Activated CD8-positive, alpha-beta T cell treated with anti-CD3 and anti-CD28 coated beads for 36 hours (primary cell): ENCODE results near the gene ZNF516. TPM values are rescaled to one million over a fixed set of nuclear protein-coding genes. Genes with fewer than 3 reads are reported as not detected.

ENCODE experiments used
- ATAC-seq: fragments of 200-7000 bp; cut with Tn5 transposase; one replicate; pipeline ENCODE4 v1.10.0; 2021; ENCODE audit warnings: mild to moderate bottlenecking, moderate library complexity
- CTCF ChIA-PET: fragments of 350-600 bp; sonication (Branson Sonifier 250); formaldehyde crosslinking; loops from one replicate; lab custom pipeline; 2021; ENCODE audit warnings: antibody characterized with exemption; lab: Charles Lee
- POLR2A ChIA-PET: fragments of 350-600 bp; sonication (Branson Sonifier 250); formaldehyde crosslinking; loops from one replicate; lab custom pipeline; 2021; ENCODE audit warnings: antibody characterized with exemption; lab: Charles Lee
- DNase-seq: peaks from one replicate; pipeline ENCODE4 v3.0.0-alpha.2; 2020
- H3K27ac Mint-ChIP-seq: one replicate; pipeline ENCODE4 v1.8.0; 2021; ENCODE audit warnings: mild to moderate bottlenecking, mixed read lengths
- H3K27me3 Mint-ChIP-seq: one replicate; pipeline ENCODE4 v1.8.0; 2021; ENCODE audit warnings: mixed read lengths
- H3K36me3 Mint-ChIP-seq: one replicate; pipeline ENCODE4 v1.8.0; 2021; ENCODE audit warnings: low read depth, mixed read lengths
- H3K4me1 Mint-ChIP-seq: one replicate; pipeline ENCODE4 v1.8.0; 2021; ENCODE audit warnings: low read depth, mixed read lengths
- H3K4me3 Mint-ChIP-seq: one replicate; pipeline ENCODE4 v1.8.0; 2021; ENCODE audit warnings: mild to moderate bottlenecking, moderate library complexity, mixed read lengths
- H3K9me3 Mint-ChIP-seq: one replicate; pipeline ENCODE4 v1.8.0; 2021; ENCODE audit warnings: mixed read lengths
- intact Hi-C: fragments of 100-400 bp; cut with micrococcal nuclease; formaldehyde crosslinking; loops from one replicate; pipeline ENCODE4 v1.10.0; 2022
- total RNA-seq, 2 experiments: library from RNA; stranded (reverse); gene quantifications; one replicate each; pipeline ENCODE4 v1.2.3, GENCODE V29; 2021
- TF ChIP-seq, protein P1 (sequence below): fragments of 200-600 bp; IDR thresholded peaks from one replicate; pipeline ENCODE4 v1.8.0; 2022; ENCODE audit warnings: antibody characterized with exemption, mild to moderate bottlenecking

Gene ZNF516
- total RNA-seq, 2 experiments from 2014 or later, result 7.0 to 10.5 TPM

DNA sequence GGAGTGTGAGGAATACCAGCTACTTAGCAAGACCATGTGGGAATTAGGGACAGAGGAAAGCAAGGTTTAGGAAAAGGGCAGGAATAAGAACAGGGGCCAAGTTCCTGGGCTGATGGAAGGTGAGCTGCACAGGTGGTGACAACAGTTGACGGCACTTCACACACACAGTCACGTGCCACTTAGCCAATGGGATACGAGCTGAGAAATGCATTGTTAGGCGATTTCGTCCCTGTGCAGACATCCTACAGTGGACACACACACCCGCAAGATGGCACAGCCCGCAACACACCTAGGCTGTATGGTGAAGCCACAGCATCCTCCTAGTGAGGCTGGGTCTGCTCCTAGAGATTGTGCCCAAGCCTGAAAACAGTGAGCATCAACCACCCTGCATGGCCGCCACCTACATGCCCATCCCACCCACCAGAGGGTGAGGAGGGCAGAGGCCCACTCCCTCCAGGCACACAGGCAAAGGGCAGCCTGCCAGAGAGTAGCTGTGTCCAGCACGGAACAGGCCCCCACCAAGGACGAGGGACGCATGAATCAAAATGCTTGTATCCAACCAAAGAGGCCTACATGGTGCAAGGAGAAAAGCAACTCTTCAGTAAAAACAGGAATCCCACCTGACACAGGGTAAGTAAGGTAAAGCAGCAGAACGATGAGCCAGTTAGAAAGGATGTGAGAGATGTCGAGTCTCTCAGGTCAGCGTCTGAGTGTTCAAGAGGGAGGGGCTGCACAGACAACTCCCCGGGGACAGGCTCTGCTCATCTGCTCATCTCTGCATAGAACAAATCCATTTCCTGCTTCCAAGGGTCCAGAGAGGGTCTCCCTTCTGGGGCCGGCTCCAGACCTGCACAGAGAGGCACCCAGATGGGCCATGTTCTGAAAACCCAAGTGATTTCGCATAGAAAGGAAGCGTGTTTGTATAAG is 51.3 kb downstream of the ZNF516 start:
- Mint-ChIP-seq H3K27ac (no peak overlapping the region), H3K36me3 (peaks cover 3% of the 10 kb centered on the region), H3K27me3 (no peaks in the 10 kb centered on the region), H3K4me3 (no peak overlapping the region), H3K4me1 (peaks cover 12% of the 10 kb centered on the region), H3K9me3 (no peaks in the 10 kb centered on the region)
- ATAC-seq, result no peak
- ChIA-PET POLR2A (no interaction called here), CTCF (no interaction called here)
- TF ChIP-seq, protein P1, sequence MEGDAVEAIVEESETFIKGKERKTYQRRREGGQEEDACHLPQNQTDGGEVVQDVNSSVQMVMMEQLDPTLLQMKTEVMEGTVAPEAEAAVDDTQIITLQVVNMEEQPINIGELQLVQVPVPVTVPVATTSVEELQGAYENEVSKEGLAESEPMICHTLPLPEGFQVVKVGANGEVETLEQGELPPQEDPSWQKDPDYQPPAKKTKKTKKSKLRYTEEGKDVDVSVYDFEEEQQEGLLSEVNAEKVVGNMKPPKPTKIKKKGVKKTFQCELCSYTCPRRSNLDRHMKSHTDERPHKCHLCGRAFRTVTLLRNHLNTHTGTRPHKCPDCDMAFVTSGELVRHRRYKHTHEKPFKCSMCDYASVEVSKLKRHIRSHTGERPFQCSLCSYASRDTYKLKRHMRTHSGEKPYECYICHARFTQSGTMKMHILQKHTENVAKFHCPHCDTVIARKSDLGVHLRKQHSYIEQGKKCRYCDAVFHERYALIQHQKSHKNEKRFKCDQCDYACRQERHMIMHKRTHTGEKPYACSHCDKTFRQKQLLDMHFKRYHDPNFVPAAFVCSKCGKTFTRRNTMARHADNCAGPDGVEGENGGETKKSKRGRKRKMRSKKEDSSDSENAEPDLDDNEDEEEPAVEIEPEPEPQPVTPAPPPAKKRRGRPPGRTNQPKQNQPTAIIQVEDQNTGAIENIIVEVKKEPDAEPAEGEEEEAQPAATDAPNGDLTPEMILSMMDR, result no peak
- intact Hi-C loops, result no loop called here
- DNase-seq, result no peak

DNA sequence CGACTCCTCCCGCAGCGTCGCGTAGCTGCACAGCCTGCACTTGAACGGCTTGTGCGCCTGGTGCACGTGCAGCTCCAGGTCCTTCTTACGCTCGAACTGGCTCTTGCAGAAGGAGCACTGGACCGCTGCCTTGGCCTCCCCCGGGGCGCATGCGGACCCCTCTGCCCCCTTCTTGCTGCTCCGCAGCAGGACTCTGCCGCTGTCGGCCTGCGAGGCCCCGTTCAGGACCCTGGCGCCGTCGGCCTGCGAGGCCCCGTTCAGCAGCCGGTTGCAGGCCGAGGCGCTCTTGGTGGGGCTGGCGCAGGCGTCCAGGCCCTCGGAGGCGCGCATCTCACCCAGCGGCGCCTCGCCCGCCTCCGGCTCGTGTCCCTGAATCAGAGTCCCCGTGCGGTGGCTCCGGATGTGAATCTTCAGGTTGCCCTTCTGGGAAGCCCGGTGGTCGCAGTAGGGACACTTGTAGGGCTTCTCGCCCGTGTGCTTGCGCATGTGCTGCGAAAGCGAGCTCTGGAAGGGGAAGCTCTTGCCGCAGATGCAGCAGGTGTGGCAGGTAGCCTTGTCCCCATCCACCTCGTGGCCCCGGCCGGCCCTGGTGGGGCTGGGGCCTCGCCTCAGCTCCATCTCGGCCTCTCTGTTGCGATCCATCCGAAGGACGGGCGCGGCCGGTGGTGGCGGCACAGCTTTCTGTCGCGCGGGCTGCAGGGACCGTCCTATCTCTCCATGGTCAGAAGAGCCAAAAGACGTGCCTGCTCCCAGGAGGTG is 52.5 kb downstream of the ZNF516 start:
- POLR2A ChIA-PET, result no interaction called here
- intact Hi-C loops, result no loop called here
- DNase-seq, result no peak
- H3K27ac Mint-ChIP-seq, result no peak overlapping the region
- H3K27me3 Mint-ChIP-seq, result no peaks in the 10 kb centered on the region
- no peak overlapping the region for H3K4me3 Mint-ChIP-seq
- peaks cover 3% of the 10 kb centered on the region for H3K36me3 Mint-ChIP-seq
- ATAC-seq, result no peak
- CTCF ChIA-PET, result interaction anchor here (1.2 kb wide), 1 partner anchor 12 kb away, joined by 4 read pairs; no protein-coding TSS in a partner anchor
- peaks cover 4% of the 10 kb centered on the region for H3K4me1 Mint-ChIP-seq
- TF ChIP-seq, protein P1, result no peak
- H3K9me3 Mint-ChIP-seq, result no peaks in the 10 kb centered on the region

GRCh38 chr18:76441668-76442412 is 53.2 kb downstream of the ZNF516 start:
- no peaks in the 10 kb centered on the region for H3K27me3 Mint-ChIP-seq
- peaks cover 3% of the 10 kb centered on the region for H3K36me3 Mint-ChIP-seq
- DNase-seq (no peak), ATAC-seq (no peak)
- POLR2A ChIA-PET, result no interaction called here
- H3K4me1 Mint-ChIP-seq, result peaks cover 4% of the 10 kb centered on the region
- H3K27ac Mint-ChIP-seq, result no peak overlapping the region
- intact Hi-C loops, result no loop called here
- no peak overlapping the region for H3K4me3 Mint-ChIP-seq
- TF ChIP-seq, protein P1, result no peak
- H3K9me3 Mint-ChIP-seq, result no peaks in the 10 kb centered on the region
- CTCF ChIA-PET, result interaction anchor here (1.2 kb wide), 1 partner anchor 13 kb away, joined by 4 read pairs; no protein-coding TSS in a partner anchor

GRCh38 chr18:76441002-76441667 is 53.9 kb downstream of the ZNF516 start:
- CTCF ChIA-PET, result no interaction called here
- intact Hi-C loops, result no loop called here
- ATAC-seq (no peak), DNase-seq (no peak)
- no peak overlapping the region for H3K27ac Mint-ChIP-seq
- no peaks in the 10 kb centered on the region for H3K9me3 Mint-ChIP-seq
- POLR2A ChIA-PET, result no interaction called here
- TF ChIP-seq, protein P1, result no peak
- H3K4me3 Mint-ChIP-seq, result no peak overlapping the region
- H3K27me3 Mint-ChIP-seq, result no peaks in the 10 kb centered on the region
- H3K36me3 Mint-ChIP-seq, result peaks cover 3% of the 10 kb centered on the region
- H3K4me1 Mint-ChIP-seq, result peaks cover 4% of the 10 kb centered on the region
